Esophagus muscularis mucosa (tissue), 4 donors: ENCODE data around the gene HTT. TPM values are rescaled to one million over a fixed set of nuclear protein-coding genes. Genes with fewer than 3 reads are reported as not detected.

Experiments used
- DNase-seq: peaks from one replicate; pipeline ENCODE4 v3.0.0-alpha.2; 2017; ENCODE audit errors: extremely low spot score
- H3K27ac ChIP-seq, 4 donors: fragments of 200-600 bp; sonication (generic); replicated peaks in 1 of 4; 1 replicate in 3 of 4; 2 replicates in 1 of 4; pipeline ENCODE4 v1.5.1; 2016 to 2019; ENCODE audit warnings: mild to moderate bottlenecking in 1 of 4
- H3K27me3 ChIP-seq, 4 donors: fragments of 200-600 bp; sonication (generic); one replicate each; pipeline versions ENCODE4 v1.5.1 to v1.6.0; 2016 to 2019
- H3K36me3 ChIP-seq, 4 donors: fragments of 200-600 bp; sonication (generic); one replicate each; pipeline ENCODE4 v1.5.1; 2016 to 2019
- H3K4me1 ChIP-seq, 4 donors: fragments of 200-600 bp; sonication (generic); one replicate each; pipeline ENCODE4 v1.5.1; 2016 to 2019
- H3K4me3 ChIP-seq, 4 donors: fragments of 200-600 bp; sonication (generic); 1 replicate in 2 of 4; 2 replicates in 2 of 4; pipeline ENCODE4 v1.5.1; 2016 to 2019; ENCODE audit warnings: mild to moderate bottlenecking in 4 of 4, moderate library complexity in 1 of 4
- H3K9me3 ChIP-seq, 4 donors: fragments of 200-600 bp; sonication (generic); 1 replicate in 3 of 4; 2 replicates in 1 of 4; pipeline ENCODE4 v1.5.1; 2016 to 2019
- CTCF ChIP-seq, 3 experiments: fragments of 200-600 bp in 2 of 3; fragments of 450-650 bp in 1 of 3; sonication (generic) in 2 of 3; IDR thresholded peaks; one replicate each; pipeline ENCODE4 v1.5.1; 2017 to 2019; ENCODE audit warnings: antibody characterized with exemption in 3 of 3, mild to moderate bottlenecking in 2 of 3, moderate library complexity in 1 of 3
- EP300 ChIP-seq: sonication (generic); formaldehyde crosslinking; IDR thresholded peaks from one replicate; pipeline ENCODE4 v1.6.1; 2017; ENCODE audit warnings: antibody characterized with exemption
- POLR2A ChIP-seq: fragments of 450-650 bp; IDR thresholded peaks from one replicate; pipeline ENCODE4 v1.6.1; 2017; ENCODE audit warnings: antibody characterized with exemption, moderate library complexity, mild to moderate bottlenecking, low read depth
- POLR2AphosphoS5 ChIP-seq, 2 donors: sonication (generic); formaldehyde crosslinking; IDR thresholded peaks; one replicate each; pipeline ENCODE4 v1.6.1; 2017; ENCODE audit warnings: antibody characterized with exemption in 2 of 2
- WGBS: methylation state at CpG from one replicate; pipeline ENCODE4 v1.1.5; 2018; 5-methylcytosine and 5-hydroxymethylcytosine counted together
- intact Hi-C: fragments of 100-400 bp; cut with DNase I; formaldehyde crosslinking; loops from one replicate; pipeline ENCODE4 v1.15.1; 2023
- total RNA-seq, 4 donors: library from RNA; depleted of rRNA; stranded (reverse); fragments of >200 nt; gene quantifications; one replicate each; pipeline versions ENCODE4 v1.1.0 to v1.2.1, GENCODE V29; 2016

The HTT gene
- total RNA-seq, 4 donors from 2014 or later, result 30.2 to 65.7 (median 49.3) TPM

GRCh38 chr4:3246458-3247398 lies 172.2 kb downstream of the HTT start:
- intact Hi-C loops, result no loop called here
- no peak for DNase-seq
- H3K9me3 ChIP-seq, result no peaks in the 10 kb centered on the region
- H3K36me3 ChIP-seq, result peaks cover 0 to 15% (median 7%) of the 10 kb centered on the region in 4 donors
- WGBS, result 79% methylated on average over 8 of the region's 16 CpGs
- TF ChIP-seq POLR2A (no peak), EP300 (no peak), CTCF (IDR thresholded peaks at IDR 0.05) (no peak), POLR2AphosphoS5 (IDR thresholded peaks at IDR 0.05) (no peak)
- H3K4me1 ChIP-seq, result peaks cover 0 to 15% (median 8%) of the 10 kb centered on the region in 4 donors
- H3K27ac ChIP-seq, result no peak overlapping the region
- H3K27me3 ChIP-seq, result no peaks in the 10 kb centered on the region
- H3K4me3 ChIP-seq, result no peak overlapping the region

GRCh38 chr4:3247399-3248177 lies 173.1 kb downstream of the HTT start:
- Histone ChIP-seq H3K4me3 (no peak overlapping the region), H3K4me1 (peaks cover 0 to 7% (median 0%) of the 10 kb centered on the region in 4 donors), H3K27ac (no peak overlapping the region), H3K36me3 (peaks cover 0 to 15% (median 4%) of the 10 kb centered on the region in 4 donors), H3K27me3 (no peaks in the 10 kb centered on the region), H3K9me3 (no peaks in the 10 kb centered on the region)
- no peak for DNase-seq
- TF ChIP-seq POLR2A (no peak), EP300 (no peak), CTCF (IDR thresholded peaks at IDR 0.05) (no peak), POLR2AphosphoS5 (IDR thresholded peaks at IDR 0.05) (no peak)
- intact Hi-C loops, result no loop called here
- 91% methylated on average over 8 of the region's 21 CpGs for WGBS

- TF ChIP-seq POLR2A (no peak), POLR2AphosphoS5 (IDR thresholded peaks at IDR 0.05) (no peak), EP300 (no peak), CTCF (IDR thresholded peaks at IDR 0.05) (no peak)
- no peak for DNase-seq
- H3K27me3 ChIP-seq, result no peaks in the 10 kb centered on the region
- H3K9me3 ChIP-seq, result no peaks in the 10 kb centered on the region
- 93% methylated on average over 9 of the region's 14 CpGs for WGBS
- H3K27ac ChIP-seq, result no peak overlapping the region
- H3K4me3 ChIP-seq, result no peak overlapping the region
- H3K36me3 ChIP-seq, result peaks cover 0 to 15% (median 4%) of the 10 kb centered on the region in 4 donors
- peaks cover 0 to 1% (median 0%) of the 10 kb centered on the region in 4 donors for H3K4me1 ChIP-seq
- intact Hi-C loops, result no loop called here
Observed at GRCh38 chr4:3248178-3248480, 173.6 kb downstream of the HTT start.

GRCh38 chr4:3248811-3249661 lies 174.6 kb downstream of the HTT start, which contains the start of gene MSANTD1:
MSANTD1 (plus strand) TSS chr4:3249159; CDS start chr4:3249223, 64 bp downstream.
- intact Hi-C loops, result no loop called here
- H3K9me3 ChIP-seq, result no peaks in the 10 kb centered on the region
- WGBS, result 86% methylated on average over 51 of the region's 72 CpGs
- H3K4me1 ChIP-seq, result no peaks in the 10 kb centered on the region
- no peak within 1 kb of the TSS for H3K27ac ChIP-seq
- H3K4me3 ChIP-seq, result no peak within 1 kb of the TSS
- peaks cover 0 to 10% (median 4%) of the 10 kb centered on the region in 4 donors for H3K36me3 ChIP-seq
- TF ChIP-seq EP300 (no peak), CTCF (IDR thresholded peaks at IDR 0.05) (no peak), POLR2A (no peak), POLR2AphosphoS5 (IDR thresholded peaks at IDR 0.05) (no peak)
- DNase-seq, result no peak
- H3K27me3 ChIP-seq, result no peaks in the 10 kb centered on the region
